Embryonic facial prominence (tissue), 1 donor: ENCODE results near the gene CBLB.

ENCODE experiments used
- DNase-seq: peaks from one replicate; pipeline ENCODE4 v3.0.0-alpha.2; 2016; ENCODE audit errors: extremely low spot score

CBLB gene

GRCh38 chr3:105868742-105869530, at the start of gene CBLB:
TSS of gene CBLB (minus strand) at chr3:105869012. CDS start at chr3:105867577, 1,435 bp downstream.
- peak; percentile 94 for DNase-seq

DNA sequence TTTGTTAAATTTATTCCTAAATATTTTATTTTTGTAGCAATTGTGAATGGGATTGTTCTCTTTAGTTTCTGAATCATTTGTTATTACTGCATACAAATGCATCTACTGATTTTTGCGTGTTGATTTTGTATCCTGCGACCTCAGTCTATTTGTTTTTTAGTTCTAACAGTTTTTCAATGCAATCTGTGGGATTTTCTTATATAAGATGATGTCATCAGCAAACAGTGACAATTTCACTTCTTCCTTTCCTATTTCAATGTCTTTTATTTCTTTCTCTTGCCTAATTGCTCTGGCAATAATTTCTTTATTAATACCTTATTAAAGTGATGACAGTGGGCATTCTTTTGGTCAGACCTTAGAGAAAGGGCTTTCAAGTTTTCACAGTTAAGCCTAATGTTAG, 48.0 kb upstream of the CBLB start:
- no peak for DNase-seq

GRCh38 chr3:105915524-105915923, 46.7 kb upstream of the CBLB start:
- DNase-seq = no peak

DNA sequence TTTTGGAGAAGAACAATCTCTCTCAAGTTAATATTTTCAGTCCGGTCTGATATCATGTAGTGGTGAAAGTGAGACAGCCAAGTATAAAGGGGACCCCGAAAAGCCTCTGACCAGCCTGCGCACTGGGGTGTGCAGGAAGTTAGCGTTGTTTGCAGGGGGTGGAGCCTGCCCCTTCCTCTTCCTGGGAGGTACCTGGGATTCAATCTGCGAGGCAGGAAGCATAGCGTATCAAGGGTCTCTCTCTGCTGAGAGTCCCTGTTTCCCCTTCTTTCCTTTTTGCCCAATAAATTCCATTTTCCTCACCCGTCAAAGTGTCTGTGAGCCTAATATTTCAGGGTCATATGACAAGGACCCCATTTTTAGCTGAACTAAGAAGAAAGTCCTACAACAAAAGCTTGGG, 44.8 kb upstream of the CBLB start:
- DNase-seq = no peak

GRCh38 chr3:105912891-105913290, 44.1 kb upstream of the CBLB start:
- no peak for DNase-seq

- DNase-seq = no peak
Observed at GRCh38 chr3:105911496-105911895, 42.7 kb upstream of the CBLB start.

GRCh38 chr3:105907777-105908176, 39.0 kb upstream of the CBLB start:
- DNase-seq = no peak

DNA sequence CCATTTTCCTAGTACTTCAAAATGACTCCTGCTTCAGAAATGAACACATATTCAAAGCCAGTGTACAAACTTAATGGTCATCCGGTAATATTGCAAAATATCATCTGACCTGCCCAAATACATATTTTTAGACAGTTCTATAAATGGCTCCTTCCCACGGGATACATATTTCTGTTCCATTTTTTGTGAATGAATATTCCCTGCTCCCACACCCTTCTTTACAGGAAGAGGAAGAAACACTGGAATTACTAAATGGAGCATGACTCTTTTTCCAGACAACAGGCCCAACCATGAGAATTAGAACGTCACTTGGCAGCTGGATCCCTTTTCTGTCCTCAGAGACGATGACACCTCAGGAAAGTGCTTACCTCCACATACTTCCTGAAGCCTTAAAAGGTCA, 38.0 kb upstream of the CBLB start:
- no peak for DNase-seq

- DNase-seq = no peak
Observed at GRCh38 chr3:105906345-105906744, 37.5 kb upstream of the CBLB start.

DNA sequence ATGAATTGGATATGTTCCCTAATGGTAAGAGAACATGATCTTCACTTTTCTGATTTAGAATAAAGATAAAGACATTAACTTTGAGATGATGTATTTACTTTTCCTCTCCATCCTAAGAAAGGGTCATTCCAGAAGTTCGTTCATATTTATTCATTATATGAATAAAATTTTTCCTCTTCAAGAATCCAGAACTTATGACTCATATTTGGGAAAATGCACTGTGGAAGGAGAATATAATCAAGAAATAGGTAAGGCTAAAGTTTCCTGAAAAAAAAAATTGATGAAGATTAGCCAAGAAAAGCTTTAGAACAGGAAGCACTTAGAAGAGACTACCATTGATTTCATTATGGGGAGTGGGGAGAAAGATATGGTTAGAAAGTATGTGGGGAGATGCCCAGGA, 36.5 kb upstream of the CBLB start:
- DNase-seq = no peak

DNA sequence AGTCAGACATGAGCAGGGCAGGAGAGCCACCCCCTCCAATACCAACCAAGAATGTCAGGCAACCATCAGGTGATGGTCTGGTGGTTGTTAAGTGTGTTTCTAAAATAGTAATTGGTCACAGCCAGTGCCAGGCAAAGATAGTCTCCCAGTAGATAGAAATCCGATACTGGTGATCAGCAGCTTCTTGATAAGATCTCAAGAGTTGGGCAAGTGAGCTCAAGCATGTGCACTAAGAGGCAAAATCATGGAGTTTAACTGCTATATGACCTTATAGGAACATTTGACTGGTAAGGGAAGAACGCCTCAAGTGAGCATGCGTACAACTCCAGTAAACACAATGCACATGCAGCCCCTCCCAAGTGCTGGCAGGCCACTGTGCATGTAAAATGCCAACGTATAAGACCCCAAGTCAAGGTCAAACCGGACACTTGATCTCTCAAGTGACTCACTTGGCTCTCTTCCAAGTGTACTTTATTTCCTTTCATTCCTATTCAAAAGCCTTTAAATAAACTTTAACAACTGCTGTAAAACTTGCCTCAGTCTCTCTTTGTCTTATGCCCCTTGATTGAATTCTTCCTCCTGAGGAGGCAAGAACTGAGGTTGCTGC, 36.0 kb upstream of the CBLB start:
- DNase-seq = no peak

GRCh38 chr3:105904251-105904650, 35.4 kb upstream of the CBLB start:
- DNase-seq = no peak

DNA sequence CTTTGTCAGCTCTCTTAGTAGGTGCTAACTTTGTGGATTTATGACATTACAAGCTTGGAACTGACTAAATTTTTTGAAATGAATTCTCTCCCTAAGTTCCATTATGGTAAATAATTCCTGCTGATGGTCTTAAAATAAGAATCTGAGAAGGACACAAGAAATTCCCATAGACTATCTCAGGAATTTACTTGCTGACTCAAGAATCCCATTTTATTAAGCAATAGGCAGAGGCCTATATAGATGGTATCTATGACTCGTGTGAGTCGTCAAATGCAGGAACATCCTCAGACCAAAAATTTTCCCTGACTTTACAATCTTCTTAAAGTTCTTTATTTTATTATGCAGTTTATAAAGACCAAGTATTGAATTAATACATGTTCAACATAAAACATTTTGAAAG, 30.7 kb upstream of the CBLB start:
- no peak for DNase-seq

DNA sequence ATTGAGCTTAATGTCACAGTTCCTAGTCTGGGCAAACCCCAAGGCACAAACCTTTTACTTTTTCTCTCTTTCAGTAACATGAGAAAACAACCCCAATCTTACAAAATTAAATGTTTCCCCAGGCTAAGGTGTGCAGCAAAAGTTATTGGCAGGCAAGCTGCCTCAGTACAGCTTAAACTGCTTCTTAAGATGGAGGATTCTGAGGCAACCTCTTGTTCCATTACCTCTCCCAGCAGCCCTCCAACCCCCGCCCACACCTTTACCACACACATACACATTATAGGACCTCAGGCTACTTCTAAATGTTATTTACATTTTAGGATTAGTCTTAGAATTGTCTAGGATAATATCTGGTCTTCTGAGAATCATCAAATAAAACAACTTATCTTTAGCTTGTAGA, 22.3 kb upstream of the CBLB start:
- no peak for DNase-seq

DNA sequence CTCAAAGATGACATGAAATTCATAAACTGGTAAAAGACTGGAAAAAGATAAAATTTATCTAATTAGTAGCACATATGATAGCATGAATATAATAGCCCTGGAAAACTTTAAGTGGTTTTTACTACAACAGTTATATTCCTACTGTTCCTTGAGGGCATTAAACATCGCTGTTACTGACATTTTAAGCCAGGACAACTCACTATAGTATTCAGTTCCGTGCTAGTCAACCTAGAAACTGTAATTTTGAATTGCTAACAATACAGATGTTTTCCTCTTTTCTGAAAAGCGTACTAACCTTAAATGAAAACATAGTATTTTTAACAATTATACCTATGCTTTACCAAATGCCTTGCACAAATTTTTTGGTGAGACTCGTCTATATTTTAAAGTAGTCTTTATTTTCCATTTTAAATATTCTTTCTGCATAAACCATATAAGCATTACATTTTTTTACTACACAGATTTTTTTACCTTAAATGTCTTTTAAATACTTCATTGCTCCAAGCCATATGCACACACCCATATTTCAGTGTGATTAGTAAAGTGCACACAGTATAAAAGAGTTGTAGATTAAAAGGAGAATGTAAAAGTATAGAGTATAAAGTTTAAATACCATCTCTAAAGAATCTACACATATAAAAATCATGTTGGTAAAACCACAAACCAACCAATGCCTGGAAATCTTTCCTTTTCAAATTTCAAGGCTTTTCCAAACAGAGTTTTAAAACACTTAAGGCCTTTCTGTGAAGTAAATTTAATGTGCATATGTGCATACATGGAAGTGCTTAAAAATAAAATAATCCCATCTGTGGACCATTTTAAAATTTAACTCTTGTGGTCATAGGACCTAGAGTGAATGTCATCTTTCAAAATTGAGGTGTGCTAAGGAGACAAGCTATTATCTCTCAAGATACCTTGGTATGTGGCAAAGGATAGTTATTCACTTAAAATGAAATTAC, 20.1 kb upstream of the CBLB start:
- no peak for DNase-seq

DNA sequence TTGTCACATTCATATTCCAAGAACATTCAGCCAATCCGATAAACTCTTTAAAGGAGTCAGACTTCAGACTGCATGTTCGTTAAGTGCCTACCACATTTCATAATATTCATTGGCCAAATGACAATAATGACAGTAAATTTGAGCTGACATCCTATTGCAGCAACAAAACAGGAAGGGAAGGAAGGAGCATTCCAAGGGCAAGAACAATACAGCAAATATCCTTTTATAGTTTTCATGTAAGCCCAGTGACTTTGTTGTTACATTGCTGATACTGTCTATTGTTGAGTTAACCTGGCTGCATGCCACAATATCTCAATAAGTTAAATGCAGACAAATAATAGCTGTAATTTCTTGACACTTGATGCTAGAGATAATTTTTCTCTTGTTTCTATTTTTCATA, 16.4 kb upstream of the CBLB start:
- DNase-seq = no peak

GRCh38 chr3:105883798-105884377, 15.1 kb upstream of the CBLB start:
- no peak for DNase-seq

DNA sequence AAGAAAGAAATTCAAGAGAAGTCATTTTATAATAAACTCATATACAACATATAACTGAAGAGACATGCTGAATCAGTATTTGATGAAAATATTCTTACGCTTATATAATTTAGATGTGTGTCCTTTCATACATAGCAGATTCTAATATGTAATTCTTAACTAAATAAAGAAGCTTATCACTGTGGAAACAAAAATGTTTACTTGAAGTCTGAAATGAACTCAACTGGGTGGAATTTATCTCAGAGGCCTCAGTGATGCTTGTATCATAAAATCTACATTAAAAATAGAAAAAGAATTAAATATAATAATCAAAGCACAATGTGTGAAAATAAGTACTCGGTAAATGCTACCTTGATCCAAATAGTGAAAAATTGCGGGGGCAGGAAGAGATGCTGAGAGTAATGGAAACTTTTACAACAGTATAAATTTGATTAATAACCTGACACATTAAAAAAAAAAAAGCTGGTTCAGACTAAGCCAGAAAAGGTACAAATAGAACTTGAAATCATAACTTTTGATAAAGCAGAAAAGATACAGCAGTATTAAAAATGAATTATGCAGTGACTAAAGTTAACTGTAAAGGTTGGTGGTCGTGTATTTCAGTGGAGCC, 12.0 kb upstream of the CBLB start:
- no peak for DNase-seq

- DNase-seq = no peak
Observed at GRCh38 chr3:105878061-105878460, 9.2 kb upstream of the CBLB start.

DNA sequence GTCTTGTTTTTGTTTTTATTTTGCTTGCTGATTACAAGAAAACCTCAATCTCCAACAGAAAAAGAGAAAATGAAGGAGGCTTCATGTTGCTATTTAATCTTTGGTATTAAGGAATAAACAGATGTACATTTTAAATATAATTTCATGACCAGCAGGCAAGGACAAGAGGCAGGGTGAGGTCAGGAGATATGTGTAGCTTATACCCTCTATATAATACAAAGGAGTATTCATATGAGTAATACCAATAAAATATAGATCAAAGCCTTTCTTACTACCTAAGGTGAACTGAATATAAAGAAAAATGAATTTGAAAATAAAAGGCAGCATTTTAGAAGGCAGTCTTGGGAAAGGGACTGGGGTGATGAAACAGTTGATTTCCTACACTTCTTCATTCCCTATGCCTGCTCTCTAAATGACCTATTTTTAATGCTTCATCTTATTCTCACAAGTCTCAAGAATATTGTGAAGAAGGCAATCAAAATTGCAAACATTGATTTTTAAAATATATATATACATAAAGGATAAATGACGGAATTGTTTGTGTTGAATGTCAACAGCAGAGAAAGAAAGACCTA, 8.6 kb upstream of the CBLB start:
- no peak for DNase-seq

GRCh38 chr3:105876780-105877327, 8.0 kb upstream of the CBLB start:
- DNase-seq = no peak
